ENCODE measurements around the gene GPHN.
A peak's percentile ranks its signal among the peaks of the same experiment; 100 is the strongest.
"Not testable (repeated sequence)": the region's sequence is repeated elsewhere in the genome, so short reads cannot be mapped to it uniquely, and the experiment has no call there.

GPHN gene

DNA sequence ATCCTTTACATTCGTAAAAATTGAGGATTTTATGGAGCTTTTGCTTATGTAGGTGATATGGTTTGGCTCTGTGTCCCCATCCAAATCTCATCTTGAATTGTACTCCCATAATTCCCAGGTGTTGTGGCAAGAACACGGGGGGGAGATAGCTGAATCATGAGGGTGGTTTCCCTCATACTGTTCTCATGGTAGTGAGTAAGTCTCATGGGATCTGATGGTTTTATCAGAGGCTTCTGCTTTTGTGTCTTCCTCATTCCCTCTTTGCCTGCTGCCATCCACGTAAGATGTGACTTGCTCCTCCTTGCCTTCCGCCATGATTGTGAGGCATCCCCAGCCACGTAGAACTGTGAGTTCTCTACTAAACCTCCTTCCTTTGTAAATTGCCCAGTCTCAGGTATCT is 5.1 kb upstream of the GPHN start:
- peak; percentile 36 for DNase-seq

GRCh38 chr14:66503532-66503931 is 4.4 kb upstream of the GPHN start:
- no peak for DNase-seq

DNA sequence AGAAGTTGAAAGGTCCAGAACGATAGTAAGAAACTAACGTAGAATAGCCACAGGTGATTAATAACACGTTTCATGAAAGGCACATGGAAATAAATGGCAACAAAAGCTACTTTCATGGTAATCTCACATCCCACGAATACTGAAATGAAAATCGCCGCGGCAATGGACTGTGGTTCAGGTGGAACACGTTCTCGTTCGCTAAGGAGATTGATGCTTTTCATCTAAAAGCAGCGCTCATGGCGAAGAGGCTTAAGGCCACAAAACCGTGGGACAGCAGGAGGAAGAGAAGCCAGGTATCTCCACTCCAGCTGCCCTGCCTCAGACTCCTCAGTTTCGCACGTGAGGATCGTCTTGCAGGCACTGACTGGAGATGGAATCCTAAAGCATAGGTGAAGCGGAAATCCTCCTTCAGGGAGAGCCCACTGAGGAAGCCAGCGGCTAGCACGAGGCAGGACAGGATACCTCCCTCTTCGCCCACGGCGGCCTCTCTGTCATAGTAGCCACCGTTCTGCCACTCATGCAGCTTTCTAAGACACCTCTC is 696 bp upstream of the GPHN start:
- DNase-seq, result no peak

- DNase-seq, result no peak
These were observed 549 bp downstream of the GPHN start for GRCh38 chr14:66508547-66508845.

- peak; percentile 20 for DNase-seq
These were observed 1.1 kb downstream of the GPHN start for GRCh38 chr14:66508846-66509621.

GRCh38 chr14:66509874-66510273 is 1.9 kb downstream of the GPHN start:
- no peak for DNase-seq

- no peak for DNase-seq
These were observed 3.9 kb downstream of the GPHN start for GRCh38 chr14:66511849-66512248.

GRCh38 chr14:66514213-66514612 is 6.3 kb downstream of the GPHN start:
- DNase-seq, result peak; percentile 72

DNA sequence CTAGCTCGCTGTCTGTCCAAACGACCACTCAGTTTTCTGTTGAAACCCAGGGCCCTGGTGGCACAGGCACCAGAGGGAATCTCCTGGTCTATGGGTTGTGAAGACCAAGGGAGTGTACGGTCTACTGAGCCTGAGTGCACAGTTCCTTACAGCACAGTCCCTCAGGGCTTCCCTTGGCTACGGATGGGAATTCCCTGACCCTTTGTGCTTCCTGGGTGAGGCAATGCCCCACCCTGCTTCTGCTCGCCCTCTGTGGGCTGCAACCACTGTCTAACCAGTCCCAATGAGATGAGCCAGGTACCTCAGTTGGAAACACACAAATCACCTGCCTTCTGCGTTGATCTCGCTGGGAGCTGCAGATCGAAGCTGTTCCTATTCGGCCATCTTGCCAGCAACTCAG is 22.6 kb downstream of the GPHN start:
- no peak for DNase-seq

DNA sequence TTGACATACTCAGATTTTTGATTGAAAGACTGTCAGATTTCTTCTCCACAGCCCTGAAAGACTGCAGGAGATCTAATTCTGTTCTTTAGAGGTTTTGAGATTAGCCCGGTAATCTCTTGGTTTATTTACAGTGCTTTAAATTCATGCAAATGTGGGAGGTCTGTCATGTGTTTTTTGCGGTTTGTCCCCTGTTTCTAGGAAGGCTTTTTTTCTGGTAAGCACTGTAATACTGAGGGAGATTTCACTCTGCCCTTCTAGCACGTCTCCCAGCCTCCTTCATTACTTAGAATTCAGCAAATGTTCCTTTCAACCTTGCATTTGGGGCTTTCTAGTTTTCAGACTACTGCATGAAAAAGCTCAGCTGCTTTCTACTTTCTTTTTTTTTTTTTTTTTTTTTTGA is 31.1 kb downstream of the GPHN start:
- DNase-seq, result no peak

- DNase-seq, result no peak
These were observed 32.1 kb downstream of the GPHN start for GRCh38 chr14:66540038-66540437.

DNA sequence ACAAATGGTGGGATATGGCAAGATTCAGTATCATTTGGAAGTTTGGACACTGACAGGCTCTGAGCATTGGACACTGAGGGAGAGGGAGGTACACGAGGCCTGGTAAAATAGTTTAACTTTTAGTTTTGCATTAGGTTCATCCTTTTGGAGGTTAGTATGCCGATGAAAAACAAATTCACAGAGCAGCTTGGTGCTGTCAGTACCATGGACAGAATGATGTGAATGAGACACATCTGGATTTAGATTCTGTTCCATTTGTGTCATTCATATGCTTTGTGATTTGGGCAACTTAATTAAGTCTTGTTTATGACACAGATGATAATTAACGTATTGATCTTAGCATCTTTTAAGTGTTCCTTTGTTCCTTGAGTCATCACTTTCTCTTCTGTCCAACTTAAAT is 33.7 kb downstream of the GPHN start:
- no peak for DNase-seq

GRCh38 chr14:66543996-66544395 is 36.0 kb downstream of the GPHN start:
- DNase-seq, result no peak

- DNase-seq, result not testable (repeated sequence)
These were observed 37.2 kb downstream of the GPHN start for GRCh38 chr14:66545191-66545590.

DNA sequence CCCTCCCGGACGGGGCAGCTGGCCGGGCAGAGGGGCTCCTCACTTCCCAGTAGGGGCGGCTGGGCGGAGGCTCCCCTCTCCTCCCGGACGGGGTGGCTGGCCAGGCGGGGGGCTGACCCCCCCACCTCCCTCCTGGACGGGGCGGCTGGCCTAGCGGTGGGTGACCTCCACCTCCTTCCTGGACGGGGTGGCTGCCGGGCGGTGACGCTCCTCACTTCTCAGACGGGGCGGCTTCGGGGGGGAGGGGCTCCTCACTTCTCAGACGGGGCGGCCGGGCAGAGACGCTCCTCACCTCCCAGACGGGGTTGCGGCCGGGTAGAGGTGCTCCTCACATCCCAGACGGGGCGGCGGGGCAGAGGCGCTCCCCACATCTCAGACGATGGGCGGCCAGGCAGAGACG is 37.8 kb downstream of the GPHN start:
- DNase-seq, result not testable (repeated sequence)

GRCh38 chr14:66563731-66564130 is 55.8 kb downstream of the GPHN start:
- DNase-seq, result no peak

- no peak for DNase-seq
These were observed 60.3 kb downstream of the GPHN start for GRCh38 chr14:66568220-66568619.

DNA sequence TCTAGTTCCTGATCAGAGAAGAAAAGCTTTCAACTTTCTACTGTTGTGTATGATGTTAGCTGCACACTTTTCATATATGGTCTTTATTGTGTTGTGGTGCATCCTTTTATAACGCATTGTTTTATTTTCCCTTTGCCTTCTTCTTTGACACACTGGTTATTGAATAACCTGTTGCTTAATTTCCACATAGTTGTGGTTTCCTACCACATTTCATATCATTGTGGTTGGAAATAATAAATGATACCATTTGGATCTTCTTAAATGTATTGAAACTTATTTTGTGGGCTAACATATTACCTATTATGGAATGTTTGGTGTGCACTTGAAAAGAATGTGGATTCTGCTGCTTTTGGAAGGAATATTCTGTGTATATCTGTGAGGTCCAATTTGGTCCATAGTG is 64.9 kb downstream of the GPHN start:
- DNase-seq, result no peak

DNA sequence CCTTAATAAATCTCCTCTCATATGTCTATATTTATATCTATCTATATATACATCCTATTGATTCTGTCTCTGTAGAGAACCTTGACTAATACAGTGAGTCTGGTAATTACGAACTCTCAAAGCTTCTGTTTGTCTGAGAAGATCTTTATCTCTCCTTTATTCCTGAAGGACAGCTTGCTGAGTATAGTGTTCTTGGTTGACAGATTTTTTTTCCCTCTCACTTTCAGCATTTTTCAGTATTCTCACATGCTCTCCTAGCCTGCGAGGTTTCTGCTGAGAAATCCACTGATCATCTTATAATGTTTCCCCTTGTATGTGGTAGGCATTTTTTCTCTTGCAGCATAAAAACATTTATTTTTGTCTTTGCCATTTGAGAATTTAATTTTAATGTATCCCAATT is 67.1 kb downstream of the GPHN start:
- DNase-seq, result no peak

GRCh38 chr14:66575939-66576338 is 68.0 kb downstream of the GPHN start:
- no peak for DNase-seq

DNA sequence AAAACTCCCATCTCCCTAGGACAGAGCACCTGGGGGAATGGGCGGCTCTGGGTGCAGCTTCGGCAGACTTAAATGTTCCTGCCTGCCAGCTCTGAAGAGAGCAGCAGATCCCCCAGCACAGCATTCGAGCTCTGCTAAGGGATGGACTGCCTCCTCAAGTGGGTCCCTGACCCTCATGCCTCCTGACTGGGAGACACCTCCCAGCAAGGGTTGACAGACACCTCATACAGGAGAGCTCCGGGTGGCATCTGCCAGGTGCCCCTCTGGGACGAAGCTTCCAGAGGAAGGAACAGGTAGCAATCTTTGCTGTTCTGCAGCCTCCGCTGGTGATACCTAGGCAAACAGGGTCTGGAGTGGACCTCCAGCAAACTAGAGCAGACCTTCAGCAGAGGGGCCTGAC is 79.8 kb downstream of the GPHN start:
- not testable (repeated sequence) for DNase-seq

DNA sequence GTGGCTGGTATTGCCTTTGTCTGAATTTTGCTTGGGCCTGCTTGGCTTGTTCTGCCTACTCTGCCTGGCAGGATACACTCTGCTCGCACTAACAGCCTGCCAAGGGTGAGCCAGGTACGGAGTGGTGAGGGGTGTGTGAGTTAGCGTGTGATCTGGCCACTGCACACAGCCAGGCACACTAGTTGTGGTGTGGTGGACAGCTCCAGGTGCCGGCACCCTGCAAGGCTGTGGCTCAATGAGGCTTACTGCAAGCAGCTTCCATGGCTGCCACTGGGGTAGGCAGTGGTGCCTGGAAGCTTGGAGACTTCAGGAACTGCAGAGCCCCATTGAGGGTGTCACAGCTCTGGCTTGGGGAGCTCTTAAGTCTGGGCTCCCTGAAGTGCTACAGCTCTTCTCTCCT is 87.4 kb downstream of the GPHN start:
- DNase-seq, result no peak

DNA sequence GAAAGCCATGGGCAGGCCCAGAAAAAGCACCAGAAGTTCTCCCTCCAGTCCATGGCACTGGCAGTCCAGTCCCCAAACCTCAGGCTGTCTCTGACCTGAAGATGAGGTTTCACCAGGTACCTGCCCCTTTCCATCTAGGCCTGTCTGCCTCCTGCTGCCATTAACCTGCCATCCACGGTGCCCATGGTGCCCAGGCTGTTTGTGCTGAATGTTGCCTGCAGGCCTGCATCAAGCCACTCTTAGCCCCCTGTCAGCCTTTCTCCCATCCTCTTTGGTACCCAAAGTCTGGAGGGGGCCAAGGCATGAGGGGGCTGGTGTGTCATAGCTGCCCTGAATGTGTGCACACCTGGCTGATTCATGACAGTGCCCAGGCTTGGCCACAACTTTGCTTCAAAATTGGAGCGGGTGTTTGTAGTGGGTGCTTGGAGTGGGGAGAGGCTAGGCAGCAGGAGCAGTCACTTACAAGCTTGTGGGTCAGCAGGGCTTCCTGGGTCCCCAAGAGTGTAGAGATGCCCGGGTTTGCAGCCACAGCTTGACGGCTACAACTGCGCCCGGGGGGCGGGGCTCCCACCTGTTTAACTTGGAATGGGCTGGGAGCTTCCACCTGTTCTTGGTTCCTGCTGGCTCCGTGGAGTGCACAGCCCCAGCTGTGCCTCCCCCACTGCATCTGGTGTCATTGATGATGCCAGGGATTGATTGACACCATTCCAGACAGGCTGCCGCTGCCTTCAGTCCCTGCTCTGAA is 88.5 kb downstream of the GPHN start:
- no peak for DNase-seq

DNA sequence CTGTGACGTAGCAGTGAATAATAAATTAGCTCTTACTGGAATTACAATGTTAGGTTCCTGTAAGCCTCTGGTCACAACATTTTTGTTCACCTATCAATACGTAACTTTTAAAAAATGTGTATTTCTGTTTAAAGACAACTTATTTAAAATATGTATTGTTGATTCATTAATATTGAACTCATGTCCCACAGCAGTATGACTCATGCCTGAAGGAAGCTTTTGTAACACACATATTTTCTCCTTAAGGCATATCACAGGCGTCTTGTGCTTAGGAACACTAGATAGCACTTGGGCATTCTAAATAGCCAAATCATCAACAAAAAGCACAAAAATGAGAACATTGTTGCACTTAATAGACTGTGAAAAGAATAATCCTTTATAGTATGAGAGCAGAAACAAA is 92.5 kb downstream of the GPHN start:
- DNase-seq, result no peak
